Sigmoid colon (tissue), 7 donors: Measurements from ENCODE around the gene DUS3L. TPM values are rescaled to one million over a fixed set of nuclear protein-coding genes. Genes with fewer than 3 reads are reported as not detected.

ENCODE experiments used
- DNase-seq: peaks from one replicate; pipeline ENCODE4 v3.0.0-alpha.2; 2019
- H3K27ac ChIP-seq, 4 donors: fragments of 200-600 bp; sonication (generic); one replicate each; pipeline ENCODE4 v1.5.1; 2016 to 2019; ENCODE audit warnings: mild to moderate bottlenecking in 1 of 4
- H3K27me3 ChIP-seq, 3 donors: fragments of 200-600 bp; sonication (generic); one replicate each; pipeline ENCODE4 v1.5.1; 2019; ENCODE audit warnings: mild to moderate bottlenecking in 1 of 3
- H3K36me3 ChIP-seq, 4 donors: fragments of 200-600 bp; sonication (generic); one replicate each; pipeline ENCODE4 v1.5.1; 2016 to 2019
- H3K4me1 ChIP-seq, 4 donors: fragments of 200-600 bp; sonication (generic); one replicate each; pipeline ENCODE4 v1.5.1; 2017 to 2019
- H3K4me3 ChIP-seq, 4 donors: fragments of 200-600 bp; sonication (generic); one replicate each; pipeline ENCODE4 v1.5.1; 2017 to 2019; ENCODE audit warnings: mild to moderate bottlenecking in 2 of 4, moderate library complexity in 1 of 4
- H3K9me3 ChIP-seq, 4 donors: fragments of 200-600 bp in 3 of 4; sonication (generic) in 3 of 4; one replicate each; pipeline versions ENCODE4 v1.5.1 to v1.6.1; 2013 to 2019
- EP300 ChIP-seq, 4 donors: sonication (generic); formaldehyde crosslinking; IDR thresholded peaks; one replicate each; pipeline ENCODE4 v1.6.1; 2017; ENCODE audit warnings: antibody characterized with exemption in 4 of 4
- POLR2A ChIP-seq, 2 donors: fragments of 450-650 bp; IDR thresholded peaks; one replicate each; pipeline ENCODE4 v1.6.1; 2016; ENCODE audit warnings: antibody characterized with exemption in 2 of 2, mild to moderate bottlenecking in 2 of 2, moderate library complexity in 2 of 2
- POLR2AphosphoS5 ChIP-seq, 4 donors: sonication (generic); formaldehyde crosslinking; IDR thresholded peaks; one replicate each; pipeline ENCODE4 v1.6.1; 2017; ENCODE audit warnings: antibody characterized with exemption in 4 of 4
- WGBS, 2 donors: extraction: QIAGEN DNeasy Blood & Tissue Kit; methylation state at CpG; one replicate each; pipeline ENCODE4 v1.1.7; 2013; 5-methylcytosine and 5-hydroxymethylcytosine counted together
- intact Hi-C: fragments of 100-400 bp; cut with DNase I; formaldehyde crosslinking; loops from one replicate; pipeline ENCODE4 v1.15.1; 2023
- polyA plus RNA-seq, 3 donors: library from polyadenylated mRNA; stranded (reverse); fragments of 200-250 nt; gene quantifications; one replicate each; pipeline ENCODE4 v1.2.3, GENCODE V29; 2013
- total RNA-seq, 4 donors: library from RNA; depleted of rRNA; stranded (reverse); fragments of >200 nt; gene quantifications; one replicate each; pipeline ENCODE4 v1.1.0, GENCODE V29; 2016
- TF ChIP-seq, protein P1 (sequence below), 4 experiments: fragments of 450-650 bp in 3 of 4; fragments of 200-600 bp in 1 of 4; IDR thresholded peaks; one replicate each; pipeline ENCODE4 v1.5.1; 2016 to 2019; ENCODE audit warnings: antibody characterized with exemption in 4 of 4, mild to moderate bottlenecking in 3 of 4, moderate library complexity in 2 of 4
- donor health status: healthy with polysubstance abuse.
- donor health status: Bipolar disorder and iron deficiency.
- donor health status: healthy.

The DUS3L gene
- total and polyA plus RNA-seq, 7 donors, result 8.3 to 42.0 (median 27.1) TPM

DNA sequence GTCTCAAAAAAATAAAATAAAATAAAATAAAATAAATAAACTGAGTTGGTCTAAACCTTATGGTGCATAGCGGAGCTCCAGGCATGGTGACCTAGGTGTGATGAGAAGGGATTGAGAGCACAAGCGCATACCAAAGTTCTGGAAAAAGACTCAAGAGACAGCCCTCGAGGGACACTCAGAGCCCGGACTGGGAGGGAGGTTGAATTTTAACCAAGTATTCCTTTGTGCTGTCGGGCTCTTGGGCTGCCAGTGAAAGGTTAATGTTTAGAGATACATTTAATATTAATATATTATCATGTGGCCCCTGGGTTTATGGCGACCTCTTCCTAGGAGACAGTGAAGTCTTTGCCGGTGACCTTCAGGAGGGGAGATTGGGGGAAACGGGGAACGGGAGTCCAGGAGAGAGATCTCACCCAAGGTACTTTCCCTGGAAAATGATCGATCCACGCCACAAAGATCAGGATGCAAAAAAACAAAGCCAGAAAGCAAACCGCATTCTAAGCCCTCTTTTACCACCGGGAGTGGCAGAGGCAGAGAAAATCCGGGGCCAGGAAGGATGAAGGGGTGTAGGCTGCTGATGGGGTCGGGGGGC is 46.9 kb upstream of the DUS3L start:
- H3K9me3 ChIP-seq, result no peaks in the 10 kb centered on the region
- no peaks in the 10 kb centered on the region for H3K27me3 ChIP-seq
- DNase-seq, result no peak
- no peak for TF ChIP-seq EP300 (IDR thresholded peaks at IDR 0.05)
- TF ChIP-seq POLR2A (IDR thresholded peaks at IDR 0.05), result no peak
- TF ChIP-seq POLR2AphosphoS5 (IDR thresholded peaks at IDR 0.05), result no peak
- TF ChIP-seq, protein P1, sequence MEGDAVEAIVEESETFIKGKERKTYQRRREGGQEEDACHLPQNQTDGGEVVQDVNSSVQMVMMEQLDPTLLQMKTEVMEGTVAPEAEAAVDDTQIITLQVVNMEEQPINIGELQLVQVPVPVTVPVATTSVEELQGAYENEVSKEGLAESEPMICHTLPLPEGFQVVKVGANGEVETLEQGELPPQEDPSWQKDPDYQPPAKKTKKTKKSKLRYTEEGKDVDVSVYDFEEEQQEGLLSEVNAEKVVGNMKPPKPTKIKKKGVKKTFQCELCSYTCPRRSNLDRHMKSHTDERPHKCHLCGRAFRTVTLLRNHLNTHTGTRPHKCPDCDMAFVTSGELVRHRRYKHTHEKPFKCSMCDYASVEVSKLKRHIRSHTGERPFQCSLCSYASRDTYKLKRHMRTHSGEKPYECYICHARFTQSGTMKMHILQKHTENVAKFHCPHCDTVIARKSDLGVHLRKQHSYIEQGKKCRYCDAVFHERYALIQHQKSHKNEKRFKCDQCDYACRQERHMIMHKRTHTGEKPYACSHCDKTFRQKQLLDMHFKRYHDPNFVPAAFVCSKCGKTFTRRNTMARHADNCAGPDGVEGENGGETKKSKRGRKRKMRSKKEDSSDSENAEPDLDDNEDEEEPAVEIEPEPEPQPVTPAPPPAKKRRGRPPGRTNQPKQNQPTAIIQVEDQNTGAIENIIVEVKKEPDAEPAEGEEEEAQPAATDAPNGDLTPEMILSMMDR (IDR thresholded peaks at IDR 0.05), result no peak
- intact Hi-C loops, result no loop called here
- no peak overlapping the region for H3K27ac ChIP-seq
- H3K36me3 ChIP-seq, result no peaks in the 10 kb centered on the region
- H3K4me3 ChIP-seq, result peak overlapping the region in 1 of 4 donors; percentile 3
- H3K4me1 ChIP-seq, result no peaks in the 10 kb centered on the region
- 15 to 45% methylated on average over 15 of the region's 15 CpGs for WGBS, 2 donors

DNA sequence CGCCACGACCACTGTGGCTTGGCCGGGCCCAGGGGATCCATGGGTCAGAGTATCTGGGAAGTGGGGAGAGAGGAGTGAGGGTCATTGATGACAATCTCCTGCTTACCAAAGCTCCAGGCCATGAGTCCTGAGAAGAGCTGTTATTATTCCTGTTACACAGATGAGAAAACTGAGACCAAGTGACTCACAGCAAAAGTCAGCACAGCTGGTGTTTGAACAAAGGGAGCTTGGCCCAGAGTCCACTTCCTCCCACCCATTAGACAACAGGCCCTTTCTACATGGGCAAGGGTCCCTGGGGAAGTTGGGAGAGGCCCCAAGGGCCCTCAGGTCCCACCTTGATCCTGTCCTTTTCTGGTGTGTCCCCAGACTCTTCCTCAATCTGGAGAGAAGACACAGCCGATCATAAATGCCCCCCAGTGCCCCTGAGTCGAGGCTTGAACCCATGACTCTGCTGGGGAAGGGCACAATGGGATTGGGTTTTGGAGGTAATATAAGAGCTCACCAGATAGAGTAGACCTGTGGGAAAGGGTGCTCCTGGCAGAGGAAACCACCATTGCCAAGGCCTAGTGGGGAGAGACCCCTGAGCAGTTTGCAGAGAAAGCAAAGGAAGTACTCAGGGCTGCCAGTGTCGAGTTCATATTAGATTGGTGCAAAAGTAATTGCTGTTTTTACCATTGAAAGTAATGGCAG is 41.7 kb upstream of the DUS3L start:
- H3K4me3 ChIP-seq, result no peak overlapping the region
- peaks cover 0 to 20% (median 19%) of the 10 kb centered on the region in 4 donors for H3K4me1 ChIP-seq
- H3K9me3 ChIP-seq, result no peaks in the 10 kb centered on the region
- WGBS, 2 donors, result 91 to 93% methylated on average over 6 of the region's 6 CpGs
- TF ChIP-seq, protein P1 (IDR thresholded peaks at IDR 0.05), result no peak
- TF ChIP-seq POLR2A (IDR thresholded peaks at IDR 0.05), result no peak
- TF ChIP-seq POLR2AphosphoS5 (IDR thresholded peaks at IDR 0.05), result no peak
- TF ChIP-seq EP300 (IDR thresholded peaks at IDR 0.05), result no peak
- H3K27me3 ChIP-seq, result peaks cover 0 to 5% (median 0%) of the 10 kb centered on the region in 3 donors
- intact Hi-C loops, result no loop called here
- H3K36me3 ChIP-seq, result no peaks in the 10 kb centered on the region
- DNase-seq, result no peak
- no peak overlapping the region for H3K27ac ChIP-seq

GRCh38 chr19:5832061-5832460 is 41.1 kb upstream of the DUS3L start:
- TF ChIP-seq, protein P1 (IDR thresholded peaks at IDR 0.05), result no peak
- TF ChIP-seq POLR2AphosphoS5 (IDR thresholded peaks at IDR 0.05), result no peak
- TF ChIP-seq EP300 (IDR thresholded peaks at IDR 0.05), result no peak
- no peak for TF ChIP-seq POLR2A (IDR thresholded peaks at IDR 0.05)
- no peak overlapping the region for H3K4me3 ChIP-seq
- H3K36me3 ChIP-seq, result no peaks in the 10 kb centered on the region
- H3K4me1 ChIP-seq, result peaks cover 0 to 25% (median 23%) of the 10 kb centered on the region in 4 donors
- no peak overlapping the region for H3K27ac ChIP-seq
- H3K9me3 ChIP-seq, result no peaks in the 10 kb centered on the region
- intact Hi-C loops, result no loop called here
- peaks cover 0 to 5% (median 0%) of the 10 kb centered on the region in 3 donors for H3K27me3 ChIP-seq
- WGBS, 2 donors, result 91 to 93% methylated on average over 22 of the region's 22 CpGs
- DNase-seq, result no peak

DNA sequence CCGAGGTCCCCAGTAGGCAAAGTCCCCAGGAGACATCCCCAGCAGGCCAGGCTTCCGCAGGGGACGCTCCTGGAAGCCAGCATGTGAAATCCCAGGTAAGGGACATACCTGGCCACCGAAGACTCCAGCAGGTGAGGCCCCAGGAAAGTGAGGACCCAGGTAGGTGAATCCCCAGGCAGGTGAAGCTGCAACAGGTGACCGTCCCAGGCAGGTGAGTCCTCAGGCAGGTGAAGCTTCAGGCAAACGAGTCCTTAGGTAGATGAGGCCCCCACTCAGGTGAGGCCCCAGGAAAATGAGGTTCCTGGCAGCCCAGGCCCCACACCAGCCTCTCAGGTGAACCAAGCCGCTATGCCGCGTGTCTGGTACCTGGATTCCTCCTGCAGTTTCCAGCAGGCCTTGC is 40.2 kb upstream of the DUS3L start:
- H3K36me3 ChIP-seq, result no peaks in the 10 kb centered on the region
- no peak overlapping the region for H3K27ac ChIP-seq
- intact Hi-C loops, result no loop called here
- H3K4me3 ChIP-seq, result no peak overlapping the region
- H3K4me1 ChIP-seq, result peaks cover 0 to 34% (median 32%) of the 10 kb centered on the region in 4 donors
- TF ChIP-seq, protein P1 (IDR thresholded peaks at IDR 0.05), result no peak
- TF ChIP-seq EP300 (IDR thresholded peaks at IDR 0.05), result no peak
- no peak for TF ChIP-seq POLR2A (IDR thresholded peaks at IDR 0.05)
- TF ChIP-seq POLR2AphosphoS5 (IDR thresholded peaks at IDR 0.05), result no peak
- H3K9me3 ChIP-seq, result no peaks in the 10 kb centered on the region
- no peak for DNase-seq
- WGBS, 2 donors, result 83 to 89% methylated on average over 9 of the region's 9 CpGs
- H3K27me3 ChIP-seq, result peaks cover 0 to 5% (median 0%) of the 10 kb centered on the region in 3 donors
